T-helper 2 cell treated with Interferon-gamma antibody and Interleukin-4, amounts not matched to agents 5 μg/mL and 100 μg/mL, for 36 hours (primary cell): ENCODE data around the gene MCU.
A peak's percentile ranks its signal among the peaks of the same experiment; 100 is the strongest.
"Not testable (repeated sequence)": the region's sequence is repeated elsewhere in the genome, so short reads cannot be mapped to it uniquely, and the experiment has no call there.

ENCODE experiments used
- DNase-seq: peaks from one replicate; pipeline ENCODE4 v3.0.0; 2021; ENCODE audit warnings: low spot score
- H3K27ac Mint-ChIP-seq: one replicate; pipeline ENCODE4 v1.8.0; 2021; ENCODE audit warnings: mild to moderate bottlenecking, mixed read lengths
- H3K27me3 Mint-ChIP-seq: one replicate; pipeline ENCODE4 v1.8.0; 2021; ENCODE audit warnings: low read depth, mixed read lengths
- H3K36me3 Mint-ChIP-seq: one replicate; pipeline ENCODE4 v1.8.0; 2021; ENCODE audit warnings: low read depth, mixed read lengths
- H3K4me1 Mint-ChIP-seq: one replicate; pipeline ENCODE4 v1.8.0; 2021; ENCODE audit warnings: low read depth, mixed read lengths
- H3K4me3 Mint-ChIP-seq: one replicate; pipeline ENCODE4 v1.8.0; 2022; ENCODE audit warnings: mild to moderate bottlenecking, moderate library complexity, mixed read lengths
- H3K9me3 Mint-ChIP-seq: one replicate; pipeline ENCODE4 v1.8.0; 2021; ENCODE audit warnings: mixed read lengths

Gene MCU

DNA sequence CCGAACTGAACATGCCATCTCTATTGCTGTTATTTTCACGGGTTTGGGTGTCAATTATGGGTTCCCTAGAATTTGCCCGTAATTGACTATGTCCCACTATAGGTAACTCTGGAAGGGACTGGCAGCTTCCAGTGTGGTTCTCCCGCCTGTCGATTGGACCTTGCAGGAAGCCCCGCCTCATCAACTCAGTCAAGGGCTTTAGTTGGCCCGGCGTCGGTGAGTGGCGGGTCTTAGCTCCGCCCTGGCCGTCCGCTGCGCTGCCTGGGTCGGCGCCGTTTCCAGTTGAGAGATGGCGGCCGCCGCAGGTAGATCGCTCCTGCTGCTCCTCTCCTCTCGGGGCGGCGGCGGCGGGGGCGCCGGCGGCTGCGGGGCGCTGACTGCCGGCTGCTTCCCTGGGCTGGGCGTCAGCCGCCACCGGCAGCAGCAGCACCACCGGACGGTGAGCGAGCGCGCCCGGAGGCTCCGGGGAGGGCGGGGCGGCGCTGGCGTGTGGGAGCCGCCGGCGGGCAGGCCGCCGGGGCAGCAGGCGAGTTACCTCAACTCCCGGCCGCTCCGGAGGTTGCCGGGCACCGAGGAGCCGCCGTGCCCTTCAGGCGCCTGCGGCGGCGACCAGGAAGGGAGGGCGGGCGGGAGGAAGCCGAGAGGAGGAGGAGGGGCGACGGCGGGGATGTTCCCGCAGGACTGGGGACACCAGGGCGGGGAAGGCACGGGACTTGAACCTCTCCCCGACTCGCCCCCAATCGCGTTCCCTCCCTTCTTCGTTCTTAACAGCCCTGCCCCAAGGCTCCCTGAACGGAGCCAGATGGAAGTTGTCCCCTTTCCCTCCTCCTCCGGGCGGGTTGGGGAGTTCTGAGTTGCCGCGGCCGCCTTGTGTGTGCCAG, at the start of gene MCU:
Gene MCU (plus strand): TSS at position 281 of the 881 bp plus-strand sequence. CDS start 9 bp downstream, at position 290.
- DNase-seq = peak; percentile 91
- no peaks in the 10 kb centered on the region for H3K9me3 Mint-ChIP-seq
- peak within 1 kb of the TSS; percentile 37 for H3K27ac Mint-ChIP-seq
- H3K4me3 Mint-ChIP-seq = peak within 1 kb of the TSS; percentile 90
- peaks cover 11% of the 10 kb centered on the region for H3K27me3 Mint-ChIP-seq
- peaks cover 20% of the 10 kb centered on the region for H3K4me1 Mint-ChIP-seq
- H3K36me3 Mint-ChIP-seq = no peaks in the 10 kb centered on the region

GRCh38 chr10:72642318-72642717, 49.6 kb upstream of the MCU start:
- H3K27ac Mint-ChIP-seq = no peak overlapping the region
- DNase-seq = no peak
- no peak overlapping the region for H3K4me3 Mint-ChIP-seq
- H3K4me1 Mint-ChIP-seq = peaks cover 3% of the 10 kb centered on the region
- H3K9me3 Mint-ChIP-seq = no peaks in the 10 kb centered on the region
- H3K36me3 Mint-ChIP-seq = no peaks in the 10 kb centered on the region
- H3K27me3 Mint-ChIP-seq = peaks cover 19% of the 10 kb centered on the region

- Mint-ChIP-seq H3K4me3 (no peak overlapping the region), H3K9me3 (no peaks in the 10 kb centered on the region), H3K27ac (no peak overlapping the region), H3K36me3 (no peaks in the 10 kb centered on the region), H3K27me3 (peaks cover 19% of the 10 kb centered on the region), H3K4me1 (no peaks in the 10 kb centered on the region)
- DNase-seq = no peak
Observed at GRCh38 chr10:72645263-72645858, 46.6 kb upstream of the MCU start.

DNA sequence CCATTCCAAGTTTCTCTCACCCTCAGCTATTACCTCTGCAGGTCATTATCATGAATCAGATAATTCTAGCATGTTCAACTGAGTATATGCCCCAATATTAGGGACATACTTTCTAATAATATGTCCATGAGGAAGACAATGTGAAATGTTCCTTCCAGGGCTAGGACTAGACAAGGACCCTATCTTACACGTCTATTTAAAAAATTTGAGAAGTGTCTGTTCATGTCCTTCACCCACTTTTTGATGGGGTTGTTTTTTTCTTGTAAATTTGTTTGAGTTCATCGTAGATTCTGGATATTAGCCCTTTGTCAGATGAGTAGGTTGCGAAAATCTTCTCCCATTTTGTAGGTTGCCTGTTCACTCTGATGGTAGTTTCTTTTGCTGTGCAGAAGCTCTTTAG, 45.0 kb upstream of the MCU start:
- not testable (repeated sequence) for H3K4me1 Mint-ChIP-seq, H3K4me3 Mint-ChIP-seq, H3K9me3 Mint-ChIP-seq, H3K27ac Mint-ChIP-seq, H3K36me3 Mint-ChIP-seq, DNase-seq
- H3K27me3 Mint-ChIP-seq = peaks cover 19% of the 10 kb centered on the region

GRCh38 chr10:72648301-72648700, 43.6 kb upstream of the MCU start:
- no peaks in the 10 kb centered on the region for H3K36me3 Mint-ChIP-seq
- H3K4me1 Mint-ChIP-seq = no peaks in the 10 kb centered on the region
- no peaks in the 10 kb centered on the region for H3K9me3 Mint-ChIP-seq
- peaks cover 14% of the 10 kb centered on the region for H3K27me3 Mint-ChIP-seq
- no peak for DNase-seq
- H3K27ac Mint-ChIP-seq = no peak overlapping the region
- no peak overlapping the region for H3K4me3 Mint-ChIP-seq

- H3K4me3 Mint-ChIP-seq = no peak overlapping the region
- H3K4me1 Mint-ChIP-seq = no peaks in the 10 kb centered on the region
- H3K36me3 Mint-ChIP-seq = no peaks in the 10 kb centered on the region
- H3K27me3 Mint-ChIP-seq = peaks cover 14% of the 10 kb centered on the region
- H3K9me3 Mint-ChIP-seq = no peaks in the 10 kb centered on the region
- H3K27ac Mint-ChIP-seq = no peak overlapping the region
- no peak for DNase-seq
Observed at GRCh38 chr10:72649291-72649690, 42.7 kb upstream of the MCU start.

- Mint-ChIP-seq H3K4me1 (no peaks in the 10 kb centered on the region), H3K4me3 (no peak overlapping the region), H3K36me3 (no peaks in the 10 kb centered on the region), H3K27ac (no peak overlapping the region), H3K9me3 (no peaks in the 10 kb centered on the region), H3K27me3 (no peaks in the 10 kb centered on the region)
- DNase-seq = no peak
Observed at GRCh38 chr10:72653383-72654096, 38.4 kb upstream of the MCU start.

- H3K4me3 Mint-ChIP-seq = no peak overlapping the region
- H3K27ac Mint-ChIP-seq = no peak overlapping the region
- peaks cover 2% of the 10 kb centered on the region for H3K27me3 Mint-ChIP-seq
- no peaks in the 10 kb centered on the region for H3K36me3 Mint-ChIP-seq
- no peaks in the 10 kb centered on the region for H3K4me1 Mint-ChIP-seq
- no peaks in the 10 kb centered on the region for H3K9me3 Mint-ChIP-seq
- DNase-seq = no peak
Observed at GRCh38 chr10:72654720-72655119, 37.2 kb upstream of the MCU start.

- DNase-seq = no peak
- Mint-ChIP-seq H3K27me3 (peaks cover 2% of the 10 kb centered on the region), H3K4me3 (no peak overlapping the region)
Observed at GRCh38 chr10:72658696-72659400, 33.1 kb upstream of the MCU start.

DNA sequence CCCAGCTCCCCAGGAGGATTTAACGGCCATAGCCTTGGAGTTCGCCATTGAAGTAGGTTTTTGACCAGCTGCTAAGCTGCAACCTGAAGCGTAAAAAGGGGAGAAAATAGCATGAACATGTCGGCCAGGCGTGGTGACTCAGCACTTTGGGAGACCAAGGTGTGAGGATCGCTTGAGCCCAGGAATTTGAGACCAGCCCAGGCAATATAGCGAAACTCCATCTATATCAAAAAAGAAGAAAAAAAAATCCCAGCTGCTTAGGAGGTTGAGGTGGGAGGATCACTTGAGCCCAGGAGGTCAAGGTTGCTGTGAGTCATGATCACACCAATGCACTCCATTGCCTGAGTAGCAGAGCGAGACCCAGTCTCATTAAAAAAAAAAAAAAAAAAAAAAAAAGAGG, 32.2 kb upstream of the MCU start:
- Mint-ChIP-seq H3K36me3 (no peaks in the 10 kb centered on the region), H3K4me1 (no peaks in the 10 kb centered on the region), H3K27me3 (peaks cover 2% of the 10 kb centered on the region), H3K9me3 (no peaks in the 10 kb centered on the region), H3K27ac (no peak overlapping the region), H3K4me3 (no peak overlapping the region)
- no peak for DNase-seq

More at GRCh38 chr10:72658696-72659400, 33.1 kb upstream of the MCU start:
- H3K9me3 Mint-ChIP-seq = no peaks in the 10 kb centered on the region
- no peak overlapping the region for H3K27ac Mint-ChIP-seq
- H3K36me3 Mint-ChIP-seq = no peaks in the 10 kb centered on the region
- no peaks in the 10 kb centered on the region for H3K4me1 Mint-ChIP-seq

GRCh38 chr10:72660220-72660619, 31.7 kb upstream of the MCU start:
- H3K9me3 Mint-ChIP-seq = no peaks in the 10 kb centered on the region
- no peak for DNase-seq
- H3K27me3 Mint-ChIP-seq = peaks cover 2% of the 10 kb centered on the region
- no peaks in the 10 kb centered on the region for H3K4me1 Mint-ChIP-seq
- no peak overlapping the region for H3K4me3 Mint-ChIP-seq
- H3K27ac Mint-ChIP-seq = no peak overlapping the region
- no peaks in the 10 kb centered on the region for H3K36me3 Mint-ChIP-seq

DNA sequence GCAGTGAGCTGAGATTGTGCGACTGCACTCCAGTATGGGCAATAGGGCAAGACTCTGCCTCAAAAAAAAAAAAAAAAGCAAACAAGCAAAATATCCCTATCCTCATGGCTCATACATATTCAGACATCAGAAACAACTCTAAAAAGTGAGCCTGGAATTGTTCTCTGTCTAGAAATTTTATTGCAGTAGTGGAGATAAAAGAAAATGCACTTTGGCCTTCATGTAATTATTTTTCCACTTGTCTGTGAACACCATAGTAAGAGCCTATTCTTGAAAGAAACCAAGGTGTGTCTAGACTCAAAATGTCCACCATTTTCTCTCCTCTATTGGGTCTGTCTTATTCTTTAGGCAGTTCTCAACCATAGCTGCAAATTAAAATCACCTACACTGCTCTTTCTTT, 30.5 kb upstream of the MCU start:
- Mint-ChIP-seq H3K36me3 (no peaks in the 10 kb centered on the region), H3K4me3 (no peak overlapping the region), H3K27ac (no peak overlapping the region), H3K27me3 (peaks cover 2% of the 10 kb centered on the region), H3K9me3 (no peaks in the 10 kb centered on the region), H3K4me1 (no peaks in the 10 kb centered on the region)
- no peak for DNase-seq

GRCh38 chr10:72663971-72664370, 28.0 kb upstream of the MCU start:
- H3K4me1 Mint-ChIP-seq = no peaks in the 10 kb centered on the region
- no peaks in the 10 kb centered on the region for H3K9me3 Mint-ChIP-seq
- H3K4me3 Mint-ChIP-seq = no peak overlapping the region
- H3K27me3 Mint-ChIP-seq = peaks cover 5% of the 10 kb centered on the region
- H3K27ac Mint-ChIP-seq = no peak overlapping the region
- no peak for DNase-seq
- no peaks in the 10 kb centered on the region for H3K36me3 Mint-ChIP-seq

DNA sequence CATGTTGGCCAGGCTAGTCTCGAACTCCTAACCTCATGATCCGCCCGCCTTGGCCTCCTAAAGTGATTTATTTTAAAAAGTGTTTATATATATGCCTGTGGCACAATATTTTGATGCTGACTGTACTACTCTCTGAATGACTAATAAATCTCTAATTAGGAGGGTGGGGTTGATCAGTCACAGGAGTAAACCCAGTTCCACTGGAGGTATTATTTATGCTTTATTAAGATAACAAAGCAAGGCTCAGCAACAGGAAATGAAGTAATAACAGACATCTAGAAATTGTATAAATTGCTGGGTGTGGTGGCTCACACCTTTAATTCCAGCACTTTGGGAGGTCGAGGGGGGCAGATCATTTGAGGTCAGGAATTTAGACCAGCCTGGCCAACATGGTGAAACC, 26.0 kb upstream of the MCU start:
- Mint-ChIP-seq H3K27ac (no peak overlapping the region), H3K4me3 (no peak overlapping the region), H3K36me3 (no peaks in the 10 kb centered on the region), H3K9me3 (no peaks in the 10 kb centered on the region), H3K27me3 (peaks cover 3% of the 10 kb centered on the region), H3K4me1 (no peaks in the 10 kb centered on the region)
- no peak for DNase-seq
